DOHH2 (cell line): ENCODE measurements around the gene BTBD10.

ENCODE experiments used
- CTCF ChIP-seq: fragments of 200-600 bp; sonication (generic); IDR thresholded peaks from one replicate; pipeline ENCODE4 v1.5.1; 2014; ENCODE audit warnings: antibody characterized with exemption, mild to moderate bottlenecking, low read depth, low read length; ENCODE audit not compliant: poor library complexity, severe bottlenecking
- EZH2phosphoT487 ChIP-seq: fragments of 200-600 bp; sonication (generic); IDR thresholded peaks from 2 replicates; pipeline ENCODE4 v1.6.1; 2017; ENCODE audit warnings: borderline replicate concordance, mild to moderate bottlenecking, antibody characterized with exemption, low read length, moderate library complexity, mixed read lengths

GRCh38 chr11:13358596-13359270 is 104.3 kb downstream of the BTBD10 start:
- TF ChIP-seq CTCF (no peak), EZH2phosphoT487 (no peak)
